ENCODE data around the gene MUC4.
"Not testable (repeated sequence)": the region's sequence is repeated elsewhere in the genome, so short reads cannot be mapped to it uniquely, and the experiment has no call there.

MUC4 gene

DNA sequence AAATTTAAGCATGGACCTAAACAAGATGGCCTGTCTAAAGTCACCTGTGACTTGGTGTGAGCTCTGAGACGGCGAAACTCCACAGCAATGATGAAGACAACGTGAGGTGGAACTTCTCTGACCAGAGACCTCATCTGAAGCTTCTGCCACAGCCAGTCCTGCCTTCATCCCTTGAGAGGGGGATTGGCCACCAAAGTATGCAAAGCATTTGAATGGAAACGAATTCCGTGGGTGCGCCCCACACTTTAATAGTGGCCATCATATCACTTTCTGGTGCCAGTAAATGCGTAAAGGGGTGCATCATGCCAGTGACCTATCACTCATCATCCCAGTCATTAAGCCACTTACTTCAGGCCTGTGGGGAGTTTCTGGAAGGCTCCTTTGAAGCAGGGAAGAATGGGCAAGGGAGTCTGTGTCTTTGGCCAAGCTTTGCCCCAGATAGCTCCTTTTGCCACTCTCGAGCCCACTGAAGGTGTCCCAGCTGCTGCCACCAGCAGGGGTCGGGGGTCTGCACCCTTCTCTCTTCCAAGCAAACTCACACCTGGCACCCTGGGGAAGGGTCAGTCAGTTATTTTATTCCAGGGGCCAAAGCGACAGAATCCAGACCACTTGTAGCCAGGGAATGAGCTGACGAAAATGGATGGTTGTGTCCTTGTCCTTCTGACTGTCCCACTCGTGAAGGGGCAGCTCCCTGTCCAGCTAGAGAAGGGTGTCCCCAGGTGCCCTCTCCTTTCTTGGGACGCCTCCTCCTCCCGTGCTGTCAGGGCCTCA, 73.3 kb downstream of the MUC4 start:
- DNase-seq (ENCODE audit: low spot score): no peak

DNA sequence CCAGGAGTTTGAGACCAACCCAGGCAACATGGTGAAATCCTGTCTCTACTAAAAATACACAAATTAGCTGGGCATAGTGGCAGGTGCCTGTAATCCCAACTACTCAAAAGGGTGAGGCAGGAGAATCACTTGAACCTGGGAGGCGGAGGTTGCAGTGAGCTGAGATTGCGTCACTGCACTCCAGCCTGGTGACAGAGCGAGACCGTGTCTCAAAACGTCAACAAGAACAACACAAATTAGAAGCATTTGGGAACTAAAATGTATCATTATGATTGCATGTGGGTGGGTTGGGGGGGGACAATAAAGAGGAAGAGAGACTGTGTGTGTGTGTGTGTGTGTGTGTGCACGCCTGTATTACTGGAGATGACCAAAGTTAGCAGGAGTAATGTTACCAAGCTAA, 73.9 kb downstream of the MUC4 start:
- DNase-seq (ENCODE audit: low spot score): not testable (repeated sequence)

DNA sequence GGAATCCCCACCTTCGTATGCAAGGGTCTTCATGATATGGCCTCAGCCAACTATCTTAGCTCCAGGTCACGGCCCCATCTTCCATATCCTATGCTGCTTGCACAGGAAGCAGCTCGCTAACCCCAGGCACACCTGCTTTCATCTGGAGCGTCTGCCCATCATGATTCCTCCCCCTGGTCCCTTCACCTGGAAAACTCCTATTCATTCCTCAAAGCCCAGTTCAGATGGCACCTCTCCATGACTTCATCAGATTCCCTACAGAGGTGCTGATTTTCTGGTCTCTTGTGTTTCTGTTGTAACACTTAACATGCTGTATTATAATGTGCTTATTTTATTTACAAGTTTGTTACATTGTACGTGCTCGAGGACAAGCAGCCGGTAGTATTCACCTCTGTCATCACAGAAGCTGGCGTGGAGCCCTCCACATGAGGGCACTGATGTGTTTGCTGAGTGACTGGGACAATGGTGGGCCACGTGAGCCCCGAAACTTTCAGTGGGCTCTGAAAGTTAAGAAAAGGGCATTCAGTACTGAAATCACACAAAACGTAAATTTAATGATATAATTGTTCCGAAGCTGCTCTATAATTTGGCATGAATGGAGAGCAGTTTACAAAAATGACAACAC, 74.8 kb downstream of the MUC4 start:
- DNase-seq (ENCODE audit: low spot score): no peak

DNA sequence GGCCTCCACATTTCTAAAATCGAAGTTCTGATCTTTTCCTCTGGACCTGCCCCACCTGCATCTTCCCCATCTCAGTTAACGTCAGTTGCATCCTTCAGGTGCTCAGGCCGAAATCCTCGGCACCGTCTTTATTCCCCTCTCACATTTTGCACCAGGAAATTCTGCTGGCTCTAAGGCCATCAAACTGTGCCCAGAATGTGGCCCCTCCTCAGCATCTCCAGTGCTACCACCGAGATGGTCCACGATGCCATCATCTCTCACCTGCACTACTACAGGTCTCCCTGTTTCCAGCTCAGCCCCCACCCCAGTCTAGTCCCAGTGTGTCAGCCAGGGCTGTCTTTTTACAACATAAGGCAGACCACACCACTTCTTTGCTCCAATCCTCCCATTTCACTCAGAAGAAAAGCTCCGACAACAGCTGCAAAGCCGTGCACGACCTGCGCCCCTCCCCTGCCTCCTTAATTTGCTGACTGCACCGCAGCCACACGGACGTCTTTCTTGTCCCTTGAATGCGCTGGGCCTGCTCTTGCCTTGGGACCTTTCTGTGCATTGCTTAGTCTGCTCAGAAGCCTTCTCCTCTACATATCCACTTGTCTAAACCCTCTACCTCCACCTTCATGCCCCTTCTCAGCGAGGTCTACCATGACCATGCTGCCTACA, 76.6 kb downstream of the MUC4 start:
- DNase-seq (ENCODE audit: low spot score): no peak

DNA sequence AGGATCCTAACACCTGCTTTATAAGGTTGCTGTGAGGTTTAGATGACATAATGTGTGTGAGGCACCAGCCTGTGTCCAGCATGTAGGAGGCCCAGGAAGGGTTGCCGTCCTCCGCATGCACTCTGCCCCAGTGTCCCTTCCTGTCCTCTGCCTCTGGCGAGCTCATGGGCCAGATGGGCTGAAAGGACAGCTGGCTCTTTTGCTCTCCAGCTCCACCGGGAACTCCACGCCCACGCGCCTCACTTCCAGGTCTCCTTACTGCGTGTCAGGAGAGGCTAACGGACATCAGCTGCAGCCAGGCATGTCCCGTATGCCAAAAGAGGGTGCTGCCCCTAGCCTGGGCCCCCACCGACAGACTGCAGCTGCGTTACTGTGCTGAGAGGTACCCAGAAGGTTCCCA, 78.8 kb downstream of the MUC4 start:
- no peak for DNase-seq (ENCODE audit: low spot score)

- DNase-seq (ENCODE audit: low spot score): no peak
These were observed 80.3 kb downstream of the MUC4 start for GRCh38 chr3:195731356-195731905.

DNA sequence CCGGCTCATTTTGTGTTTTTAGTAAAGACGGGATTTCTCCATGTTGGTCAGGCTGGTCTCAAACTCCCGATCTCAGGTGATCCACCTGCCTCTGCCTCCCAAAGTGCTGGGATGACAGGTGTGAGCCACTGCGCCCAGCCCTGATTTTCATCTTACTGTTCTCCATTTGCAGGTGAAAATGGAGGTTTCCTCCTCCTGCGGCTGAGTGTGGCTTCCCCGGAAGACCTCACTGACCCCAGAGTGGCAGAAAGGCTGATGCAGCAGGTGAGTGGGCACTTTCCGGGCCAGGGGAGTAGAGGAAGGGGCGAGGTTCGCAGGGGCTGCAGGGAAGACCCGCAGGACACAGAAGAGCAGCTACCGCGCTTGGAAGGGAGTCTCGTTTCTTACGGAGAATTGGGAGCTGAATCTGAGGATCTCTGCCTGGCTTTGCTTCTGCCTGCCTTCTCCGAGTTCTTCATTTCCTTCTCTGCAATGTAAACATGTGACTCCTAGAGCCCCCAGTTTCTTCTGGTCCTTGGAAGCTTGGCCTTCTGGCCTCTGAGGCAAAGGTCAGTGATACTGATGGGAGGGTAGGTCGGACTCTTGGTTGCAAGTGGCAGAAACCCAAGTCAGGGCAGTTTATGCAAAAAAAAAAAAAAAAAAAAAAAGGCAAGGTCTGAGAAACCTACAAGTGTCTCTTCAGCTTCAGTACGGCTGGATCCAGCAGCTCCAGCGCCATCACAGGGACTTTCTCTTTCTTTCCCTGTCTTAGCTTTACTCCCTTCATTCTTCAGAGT, 82.1 kb downstream of the MUC4 start:
- no peak for DNase-seq (ENCODE audit: low spot score)

DNA sequence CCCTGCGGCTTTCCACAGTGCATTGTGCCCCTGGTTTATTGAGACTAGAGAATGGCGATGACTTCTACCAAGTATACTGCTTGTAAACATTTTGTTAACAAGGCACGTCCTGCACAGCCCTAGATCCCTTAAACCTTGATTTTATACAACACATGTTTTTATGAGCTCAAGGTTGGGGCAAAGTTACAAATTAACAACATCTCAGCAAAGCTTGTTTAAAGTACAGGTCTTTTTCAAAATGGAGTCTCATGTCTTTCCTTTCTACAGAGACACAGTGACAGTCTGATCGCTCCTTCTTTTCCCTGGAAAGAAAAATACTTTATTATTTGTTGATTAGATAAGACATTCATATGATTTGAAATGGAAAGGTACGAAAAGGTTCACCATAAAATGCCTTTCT, 82.9 kb downstream of the MUC4 start:
- DNase-seq (ENCODE audit: low spot score): not testable (repeated sequence)

- DNase-seq (ENCODE audit: low spot score): no peak
These were observed 84.0 kb downstream of the MUC4 start for GRCh38 chr3:195727606-195728195.

GRCh38 chr3:195725916-195726740, 85.6 kb downstream of the MUC4 start:
- DNase-seq (ENCODE audit: low spot score): not testable (repeated sequence)

GRCh38 chr3:195724363-195724762, 87.4 kb downstream of the MUC4 start:
- not testable (repeated sequence) for DNase-seq (ENCODE audit: low spot score)

GRCh38 chr3:195722996-195723345, 88.8 kb downstream of the MUC4 start:
- not testable (repeated sequence) for DNase-seq (ENCODE audit: low spot score)

DNA sequence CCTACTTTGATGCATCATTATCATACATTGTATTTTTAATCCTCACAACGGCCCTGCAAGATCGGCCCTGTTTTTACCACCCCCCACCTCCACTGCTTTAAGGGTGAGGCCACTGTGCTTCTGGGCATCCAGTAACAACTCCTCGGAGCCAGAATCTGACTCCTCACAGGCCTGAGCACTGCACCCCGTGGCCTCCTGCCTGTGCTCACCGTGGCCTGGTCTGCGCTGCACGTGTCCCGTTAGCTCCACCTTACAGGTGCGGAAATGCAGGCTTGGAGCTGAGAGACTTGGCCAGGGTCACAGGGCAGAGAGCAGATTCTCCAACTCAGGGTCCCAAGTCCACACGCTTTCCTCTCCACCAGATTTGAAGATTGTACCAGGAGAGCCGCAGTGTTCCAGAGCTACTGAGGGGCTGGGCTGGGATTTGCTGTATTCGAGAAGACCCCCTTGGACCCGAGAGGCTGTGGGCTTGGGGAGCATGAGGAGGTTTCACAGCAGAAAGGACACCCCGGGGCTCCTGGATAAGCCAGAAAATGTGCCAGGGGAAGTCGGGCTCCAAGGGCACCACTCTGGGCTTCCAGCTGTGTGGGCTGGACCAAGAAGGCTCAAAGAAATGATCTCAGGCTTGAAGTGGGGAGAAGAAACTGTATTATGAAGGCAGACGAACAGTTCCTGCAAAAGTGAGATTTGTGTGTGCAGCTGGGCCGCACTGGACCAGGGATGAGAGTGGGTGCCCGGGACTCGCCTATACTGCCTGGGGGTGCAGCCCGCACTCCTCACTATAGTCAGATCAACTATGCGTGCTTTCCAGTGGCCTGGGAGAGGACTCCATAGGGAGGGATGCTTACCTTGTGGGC, 89.4 kb downstream of the MUC4 start:
- DNase-seq (ENCODE audit: low spot score): not testable (repeated sequence)

GRCh38 chr3:195720831-195721506, 90.8 kb downstream of the MUC4 start, which contains the start of gene MUC20:
Gene MUC20, plus strand, starts transcription at chr3:195720978. Its CDS starts 30 bp downstream, at chr3:195721008.
- not testable (repeated sequence) for DNase-seq (ENCODE audit: low spot score)

GRCh38 chr3:195719514-195720254, 92.0 kb downstream of the MUC4 start:
- DNase-seq (ENCODE audit: low spot score): not testable (repeated sequence)

- DNase-seq (ENCODE audit: low spot score): no peak
These were observed 93.2 kb downstream of the MUC4 start for GRCh38 chr3:195718477-195718984.

- DNase-seq (ENCODE audit: low spot score): no peak
These were observed 93.8 kb downstream of the MUC4 start for GRCh38 chr3:195717852-195718476.
